SK-N-SH (cell line): ENCODE data around the gene RPL27. TPM values are rescaled to one million over a fixed set of nuclear protein-coding genes. Genes with fewer than 3 reads are reported as not detected.

Source experiments
- CTCF ChIA-PET: fragments of 300-600, 350-600 bp; formaldehyde crosslinking; extraction: SDS; loops from one replicate; lab custom pipeline; 2021; lab: Yijun Ruan, JAX
- POLR2A ChIA-PET: fragments of 350-600 bp; sonication (Branson Sonifier 250); formaldehyde crosslinking; extraction: SDS; loops from one replicate; lab custom pipeline; 2020; ENCODE audit warnings: antibody characterized with exemption, inconsistent platforms; lab: Yijun Ruan, JAX
- DNase-seq: peaks from one replicate; pipeline ENCODE4 v3.0.0; 2012
- H2AFZ ChIP-seq: fragments of 200-600 bp; sonication (generic); 2 replicates; pipeline ENCODE4 v1.8.1; 2016; ENCODE audit warnings: antibody characterized with exemption, mild to moderate bottlenecking, low read depth
- H3F3A ChIP-seq: fragments of 200-600 bp; sonication (generic); replicated peaks from 2 replicates; pipeline ENCODE3; 2016; ENCODE audit warnings: antibody characterized with exemption, mild to moderate bottlenecking; ENCODE audit not compliant: insufficient read depth
- H3K27ac ChIP-seq, 2 experiments: fragments of 200-500 bp in 1 of 2; fragments of 200-600 bp in 1 of 2; sonication (Bioruptor generic) in 1 of 2; sonication (generic), shearing (Covaris generic) in 1 of 2; 2 replicates each; pipeline versions ENCODE4 v1.5.1 to v1.6.1; 2014 to 2016; ENCODE audit warnings: low read depth in 2 of 2, inconsistent platforms in 1 of 2, low read length in 1 of 2, mild to moderate bottlenecking in 1 of 2, mixed read lengths in 1 of 2
- H3K27me3 ChIP-seq: fragments of 200-600 bp; sonication (generic), shearing (Covaris generic); 2 replicates; pipeline ENCODE4 v1.6.1; 2016; ENCODE audit warnings: mixed run types; ENCODE audit not compliant: insufficient read depth
- H3K36me3 ChIP-seq, 2 experiments: fragments of 200-500 bp in 1 of 2; fragments of 200-600 bp in 1 of 2; sonication (Bioruptor generic) in 1 of 2; sonication (generic) in 1 of 2; replicated peaks in 1 of 2; 2 replicates each; pipeline versions ENCODE3 to v1.5.1; 2014 to 2016; ENCODE audit warnings: low read length in 1 of 2, mild to moderate bottlenecking in 1 of 2; ENCODE audit not compliant: insufficient read depth in 2 of 2, control insufficient read depth in 1 of 2
- H3K4me1 ChIP-seq, 2 experiments: fragments of 200-500 bp in 1 of 2; fragments of 200-600 bp in 1 of 2; sonication (Bioruptor generic) in 1 of 2; sonication (generic), shearing (Covaris generic) in 1 of 2; 2 replicates each; pipeline versions ENCODE4 v1.5.1 to v1.6.1; 2014 to 2016; ENCODE audit warnings: low read depth in 1 of 2, low read length in 1 of 2, mixed run types in 1 of 2; ENCODE audit not compliant: insufficient read depth in 2 of 2, control insufficient read depth in 1 of 2
- H3K4me2 ChIP-seq: fragments of 200-600 bp; sonication (generic), shearing (Covaris generic); 2 replicates; pipeline ENCODE4 v1.6.1; 2017; ENCODE audit warnings: mixed run types
- H3K4me3 ChIP-seq, 2 experiments: fragments of 200-500 bp in 1 of 2; fragments of 200-600 bp in 1 of 2; sonication (Bioruptor generic) in 1 of 2; sonication (generic), shearing (Covaris generic) in 1 of 2; 2 replicates each; pipeline versions ENCODE4 v1.5.1 to v1.8.1; 2014 to 2016; ENCODE audit warnings: low read depth in 2 of 2, inconsistent platforms in 1 of 2, low read length in 1 of 2, mild to moderate bottlenecking in 1 of 2, mixed read lengths in 1 of 2, moderate library complexity in 1 of 2
- H3K79me2 ChIP-seq: fragments of 200-600 bp; sonication (generic); 2 replicates; pipeline ENCODE4 v1.8.1; 2017; ENCODE audit warnings: mild to moderate bottlenecking; ENCODE audit not compliant: insufficient read depth
- H3K9ac ChIP-seq: fragments of 200-600 bp; sonication (generic); 2 replicates; pipeline ENCODE4 v1.6.1; 2017; ENCODE audit warnings: mixed run types
- H3K9me2 ChIP-seq: fragments of 200-600 bp; sonication (generic); 2 replicates; pipeline ENCODE4 v1.6.1; 2017; ENCODE audit warnings: mixed run types
- H3K9me3 ChIP-seq: fragments of 200-600 bp; sonication (generic); 2 replicates; pipeline ENCODE4 v1.6.1; 2017; ENCODE audit warnings: mixed run types, mild to moderate bottlenecking, moderate library complexity
- H4K20me1 ChIP-seq: fragments of 200-600 bp; sonication (generic); 2 replicates; pipeline ENCODE4 v1.6.1; 2017; ENCODE audit warnings: mild to moderate bottlenecking, mixed run types; ENCODE audit not compliant: insufficient read depth
- ELF1 ChIP-seq: IDR thresholded peaks from 2 replicates; pipeline ENCODE4 v1.4.0; 2012
- EP300 ChIP-seq, 2 experiments: IDR thresholded peaks; 2 replicates each; pipeline versions ENCODE4 v1.4.0 to v1.6.1; 2012; ENCODE audit warnings: borderline replicate concordance in 1 of 2, low read depth in 1 of 2, low read length in 1 of 2
- EZH2phosphoT487 ChIP-seq: fragments of 200-600 bp; sonication (generic); IDR thresholded peaks from 2 replicates; pipeline ENCODE4 v1.6.1; 2017; ENCODE audit warnings: low read depth, mixed run types, mild to moderate bottlenecking, antibody characterized with exemption, moderate library complexity, borderline replicate concordance
- FOXJ3 ChIP-seq: sonication (generic); formaldehyde crosslinking; IDR thresholded peaks from 2 replicates; pipeline ENCODE4 v1.5.1; 2020; ENCODE audit warnings: mild to moderate bottlenecking, missing genetic modification reagents
- GABPA ChIP-seq: IDR thresholded peaks from 2 replicates; pipeline ENCODE4 v1.4.0; 2012; ENCODE audit warnings: low read depth, mild to moderate bottlenecking
- IRF3 ChIP-seq: fragments of 150-350 bp; IDR thresholded peaks from 2 replicates; pipeline ENCODE4 v1.6.1; 2016; ENCODE audit warnings: mild to moderate bottlenecking, low read depth, low read length
- MAX ChIP-seq: IDR thresholded peaks from 2 replicates; pipeline ENCODE4 v1.4.0; 2012; ENCODE audit warnings: low read depth
- PBX3 ChIP-seq: IDR thresholded peaks from 2 replicates; pipeline ENCODE4; 2012
- RAD21 ChIP-seq: IDR thresholded peaks from 2 replicates; pipeline ENCODE4 v1.6.1; 2012; ENCODE audit warnings: mild to moderate bottlenecking, low read length
- RXRA ChIP-seq: IDR thresholded peaks from 2 replicates; pipeline ENCODE4 v1.4.0; 2012; ENCODE audit warnings: low read depth, mild to moderate bottlenecking, borderline replicate concordance
- SIN3A ChIP-seq: IDR thresholded peaks from 2 replicates; pipeline ENCODE4 v1.6.1; 2012; ENCODE audit warnings: low read depth, mild to moderate bottlenecking, low read length, moderate library complexity, borderline replicate concordance
- YY1 ChIP-seq: IDR thresholded peaks from 2 replicates; pipeline ENCODE4 v1.4.0; 2012; ENCODE audit warnings: low read depth, mild to moderate bottlenecking
- WGBS: methylation state at CpG from one replicate; pipeline ENCODE4 v1.1.6; 2017; ENCODE audit warnings: low lambda C conversion rate; 5-methylcytosine and 5-hydroxymethylcytosine counted together
- polyA plus RNA-seq, 3 experiments: library from polyadenylated mRNA; depleted of rRNA; stranded (reverse); fragments of >200 nt; gene quantifications; 2 replicates each; pipeline ENCODE4 v1.2.3, GENCODE V29; 2012

The RPL27 gene
- polyA plus RNA-seq, 1 of the 3 experiments (the other 2 are of a cell fraction) = 6,383 TPM

- CTCF ChIA-PET = interaction anchor here (1.0 to 1.7 kb wide), 3 partner anchors 9 to 10 kb away, joined by 3 to 7 read pairs (median 3); partner anchors contain the start of gene RND2
Observed at GRCh38 chr17:43034894-43035293, 36.7 kb downstream of the RPL27 start.

GRCh38 chr17:43039646-43040045 is 41.4 kb downstream of the RPL27 start:
- peaks cover 0 to 7% of the 10 kb centered on the region in 2 experiments; a peak in 1 of 4 replicates for H3K4me1 ChIP-seq
- H2AFZ ChIP-seq = no peak overlapping the region
- H4K20me1 ChIP-seq = no peaks in the 10 kb centered on the region
- H3K36me3 ChIP-seq = no peaks in the 10 kb centered on the region
- WGBS = 100% methylated on average over 2 of the region's 2 CpGs
- TF ChIP-seq MAX (no peak), FOXJ3 (no peak), RXRA (no peak), YY1 (no peak)
- no peaks in the 10 kb centered on the region for H3K9me2 ChIP-seq
- H3K4me2 ChIP-seq = no peak overlapping the region
- H3K79me2 ChIP-seq = no peaks in the 10 kb centered on the region
- DNase-seq = no peak
- H3K9me3 ChIP-seq = no peaks in the 10 kb centered on the region
- H3K4me3 ChIP-seq = no peak overlapping the region
- ChIA-PET POLR2A (no interaction called here), CTCF (interaction anchor here (1.1 kb wide), 1 partner anchor 15 kb away, joined by 3 read pairs; no protein-coding TSS in a partner anchor)
- no peak overlapping the region for H3K9ac ChIP-seq
- no peak overlapping the region for H3K27ac ChIP-seq
- no peaks in the 10 kb centered on the region for H3K27me3 ChIP-seq
- no peaks in the 10 kb centered on the region for H3F3A ChIP-seq

More at GRCh38 chr17:43034894-43035293, 36.7 kb downstream of the RPL27 start:
- TF ChIP-seq RXRA (no peak), RAD21 (no peak), EP300 (IDR thresholded peaks at IDR 0.05; ENCODE audit: borderline replicate concordance in 1 of 2, low read depth in 1 of 2, low read length in 1 of 2) (no peak), FOXJ3 (no peak), ELF1 (no peak), EZH2phosphoT487 (no peak), GABPA (no peak), PBX3 (no peak), IRF3 (no peak), SIN3A (no peak)
- Histone ChIP-seq H3K9ac (no peak overlapping the region), H3K27ac (no peak overlapping the region), H4K20me1 (no peaks in the 10 kb centered on the region), H3K27me3 (no peaks in the 10 kb centered on the region), H3K4me1 (peaks cover 0 to 14% of the 10 kb centered on the region in 2 experiments; a peak in 1 of 4 replicates), H3K9me3 (no peaks in the 10 kb centered on the region), H2AFZ (no peak overlapping the region), H3K79me2 (no peaks in the 10 kb centered on the region), H3K4me3 (no peak overlapping the region), H3K36me3 (no peaks in the 10 kb centered on the region), H3K9me2 (no peaks in the 10 kb centered on the region), H3K4me2 (no peak overlapping the region), H3F3A (no peaks in the 10 kb centered on the region)
- no peak for DNase-seq
- POLR2A ChIA-PET = interaction anchor here (1.7 kb wide), 1 partner anchor 10 kb away, joined by 9 read pairs; the partner anchor contains the start of gene RND2
- 92% methylated on average over 2 of the region's 3 CpGs for WGBS
